ENCODE data around the gene MED13. TPM values are rescaled to one million over a fixed set of nuclear protein-coding genes. Genes with fewer than 3 reads are reported as not detected.

Gene MED13
- total RNA-seq, 4 donors from 2014 or later = 41.9 to 51.7 (median 49.1) TPM

DNA sequence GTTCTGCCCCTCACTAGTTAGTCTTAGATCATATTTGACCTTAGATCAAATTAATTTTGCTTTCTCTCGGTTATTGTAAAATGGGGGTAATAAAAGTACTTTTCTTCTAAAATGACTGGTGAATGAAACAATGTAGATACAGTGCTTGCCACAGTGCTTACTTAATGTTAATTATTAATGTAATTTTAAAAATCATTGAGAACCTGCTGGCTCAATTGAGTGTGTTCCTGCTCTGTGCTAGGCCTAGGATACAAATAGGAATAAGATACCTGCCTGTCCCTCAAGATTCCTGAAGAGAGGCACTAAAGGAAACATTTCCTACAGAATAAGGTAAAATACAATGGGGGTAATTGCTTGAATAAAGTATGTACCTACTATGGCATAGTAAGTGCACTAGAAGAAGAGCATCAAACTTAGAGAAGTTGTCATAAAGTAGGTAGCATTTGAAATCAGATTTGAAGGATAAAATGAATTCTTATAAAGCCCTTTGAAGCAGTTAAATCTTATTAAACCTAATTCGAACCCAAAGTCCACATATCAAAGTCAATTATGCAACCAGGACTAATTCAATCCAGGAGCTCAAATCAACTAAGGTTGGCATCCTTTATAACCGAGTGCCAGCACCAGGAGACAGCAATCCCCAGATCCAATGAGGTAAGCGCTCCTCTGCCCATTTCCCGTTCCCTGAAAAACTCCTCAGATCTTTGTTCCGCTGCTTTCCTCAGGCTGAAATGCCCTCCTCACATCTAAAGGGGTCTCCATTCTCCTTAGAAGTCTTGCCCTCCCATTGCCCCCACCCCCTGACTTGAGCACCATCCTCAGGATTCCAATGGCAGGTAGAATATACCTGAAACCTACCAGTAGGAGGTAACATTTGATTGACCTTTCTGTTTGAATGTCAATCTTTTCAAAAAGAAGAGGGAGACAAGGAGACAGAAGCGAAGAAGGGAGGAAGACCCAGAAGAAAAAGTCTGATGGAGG, 2.4 kb upstream of the MED13 start:
- no peaks in the 10 kb centered on the region for H3K27me3 ChIP-seq
- TF ChIP-seq EP300 (IDR thresholded peaks at IDR 0.05) (no peak), POLR2A (IDR thresholded peaks at IDR 0.05; ENCODE audit: low read depth) (no peak), POLR2AphosphoS5 (IDR thresholded peaks at IDR 0.05) (no peak)
- TF ChIP-seq, protein P1, sequence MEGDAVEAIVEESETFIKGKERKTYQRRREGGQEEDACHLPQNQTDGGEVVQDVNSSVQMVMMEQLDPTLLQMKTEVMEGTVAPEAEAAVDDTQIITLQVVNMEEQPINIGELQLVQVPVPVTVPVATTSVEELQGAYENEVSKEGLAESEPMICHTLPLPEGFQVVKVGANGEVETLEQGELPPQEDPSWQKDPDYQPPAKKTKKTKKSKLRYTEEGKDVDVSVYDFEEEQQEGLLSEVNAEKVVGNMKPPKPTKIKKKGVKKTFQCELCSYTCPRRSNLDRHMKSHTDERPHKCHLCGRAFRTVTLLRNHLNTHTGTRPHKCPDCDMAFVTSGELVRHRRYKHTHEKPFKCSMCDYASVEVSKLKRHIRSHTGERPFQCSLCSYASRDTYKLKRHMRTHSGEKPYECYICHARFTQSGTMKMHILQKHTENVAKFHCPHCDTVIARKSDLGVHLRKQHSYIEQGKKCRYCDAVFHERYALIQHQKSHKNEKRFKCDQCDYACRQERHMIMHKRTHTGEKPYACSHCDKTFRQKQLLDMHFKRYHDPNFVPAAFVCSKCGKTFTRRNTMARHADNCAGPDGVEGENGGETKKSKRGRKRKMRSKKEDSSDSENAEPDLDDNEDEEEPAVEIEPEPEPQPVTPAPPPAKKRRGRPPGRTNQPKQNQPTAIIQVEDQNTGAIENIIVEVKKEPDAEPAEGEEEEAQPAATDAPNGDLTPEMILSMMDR (IDR thresholded peaks at IDR 0.05) = no peak
- no peaks in the 10 kb centered on the region for H3K9me3 ChIP-seq
- H3K27ac ChIP-seq (replicated peaks in 1 of 4) = no peak overlapping the region
- peaks cover 11 to 25% (median 16%) of the 10 kb centered on the region in 4 donors for H3K4me1 ChIP-seq
- WGBS = 89% methylated on average over 7 of the region's 7 CpGs
- peaks cover 0 to 4% (median 0%) of the 10 kb centered on the region in 4 donors for H3K36me3 ChIP-seq
- intact Hi-C loops (cut with DNase I) = loop anchor here (5.0 to 10.0 kb wide), 3 partner anchors 140 to 655 kb away; partner anchors contain the start of genes BRIP1 and INTS2
- DNase-seq (ENCODE audit: extremely low spot score) = peak; percentile 34
- no peak overlapping the region for H3K4me3 ChIP-seq

DNA sequence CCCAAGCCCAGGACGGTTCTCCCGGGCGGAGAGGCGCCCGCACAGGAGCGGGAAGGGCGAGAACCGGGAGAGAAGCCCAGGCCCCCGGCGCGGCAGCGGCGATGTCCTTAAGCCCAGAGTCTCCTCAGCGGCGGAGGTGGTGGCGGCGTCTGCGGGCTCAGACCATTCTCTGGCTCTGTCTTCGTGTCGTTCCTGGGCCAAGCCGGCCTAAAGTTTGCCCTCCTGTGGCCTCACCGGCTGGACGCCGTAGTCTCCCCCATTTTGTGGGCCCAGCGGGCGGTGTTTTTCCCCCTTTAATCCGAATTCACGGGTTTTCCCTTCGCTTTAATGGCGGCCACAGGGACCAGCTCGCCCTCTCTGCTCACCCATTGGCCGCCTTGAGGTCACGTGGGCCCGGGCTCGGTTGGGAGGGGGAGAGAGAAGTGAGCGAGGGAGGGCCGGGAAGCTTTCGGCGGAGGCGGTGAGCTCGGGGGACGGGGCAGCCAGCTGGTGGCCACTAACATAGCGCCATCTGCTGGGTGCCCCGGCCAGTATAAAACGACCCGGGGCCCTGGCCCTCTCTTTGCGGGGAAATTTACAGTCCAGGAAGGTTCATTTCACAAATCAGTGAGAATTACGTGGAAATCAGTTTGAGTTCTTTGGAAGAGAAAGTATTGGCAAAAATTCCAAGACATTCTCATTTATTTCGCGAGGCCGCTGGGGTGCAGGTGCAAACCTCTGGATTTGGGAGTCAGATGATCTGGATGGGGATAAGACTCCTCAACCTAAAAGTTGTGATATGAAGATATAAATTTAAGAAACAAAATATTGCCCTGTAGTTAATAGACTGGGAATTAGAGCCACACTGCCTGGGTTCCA, 762 bp upstream of the MED13 start:
- TF ChIP-seq, protein P1 (IDR thresholded peaks at IDR 0.05) = peak; percentile 91 to 95 (median 92)
- TF ChIP-seq POLR2A (IDR thresholded peaks at IDR 0.05; ENCODE audit: low read depth) (no peak), POLR2AphosphoS5 (IDR thresholded peaks at IDR 0.05) (peak; percentile 88)
- intact Hi-C loops (cut with DNase I) = loop anchor here (5.0 to 10.0 kb wide), 3 partner anchors 139 to 654 kb away; partner anchors contain the start of genes BRIP1 and INTS2
- peak overlapping the region; percentile 84 to 89 (median 88) for H3K4me3 ChIP-seq
- H3K9me3 ChIP-seq = no peaks in the 10 kb centered on the region
- WGBS = 2% methylated on average over 32 of the region's 51 CpGs
- H3K36me3 ChIP-seq = peaks cover 0 to 10% (median 2%) of the 10 kb centered on the region in 4 donors
- H3K4me1 ChIP-seq = peaks cover 24 to 41% (median 32%) of the 10 kb centered on the region in 4 donors
- peak; percentile 100 for DNase-seq (ENCODE audit: extremely low spot score)
- H3K27me3 ChIP-seq = no peaks in the 10 kb centered on the region
- peak overlapping the region; percentile 95 to 99 (median 98) for H3K27ac ChIP-seq (replicated peaks in 1 of 4)

DNA sequence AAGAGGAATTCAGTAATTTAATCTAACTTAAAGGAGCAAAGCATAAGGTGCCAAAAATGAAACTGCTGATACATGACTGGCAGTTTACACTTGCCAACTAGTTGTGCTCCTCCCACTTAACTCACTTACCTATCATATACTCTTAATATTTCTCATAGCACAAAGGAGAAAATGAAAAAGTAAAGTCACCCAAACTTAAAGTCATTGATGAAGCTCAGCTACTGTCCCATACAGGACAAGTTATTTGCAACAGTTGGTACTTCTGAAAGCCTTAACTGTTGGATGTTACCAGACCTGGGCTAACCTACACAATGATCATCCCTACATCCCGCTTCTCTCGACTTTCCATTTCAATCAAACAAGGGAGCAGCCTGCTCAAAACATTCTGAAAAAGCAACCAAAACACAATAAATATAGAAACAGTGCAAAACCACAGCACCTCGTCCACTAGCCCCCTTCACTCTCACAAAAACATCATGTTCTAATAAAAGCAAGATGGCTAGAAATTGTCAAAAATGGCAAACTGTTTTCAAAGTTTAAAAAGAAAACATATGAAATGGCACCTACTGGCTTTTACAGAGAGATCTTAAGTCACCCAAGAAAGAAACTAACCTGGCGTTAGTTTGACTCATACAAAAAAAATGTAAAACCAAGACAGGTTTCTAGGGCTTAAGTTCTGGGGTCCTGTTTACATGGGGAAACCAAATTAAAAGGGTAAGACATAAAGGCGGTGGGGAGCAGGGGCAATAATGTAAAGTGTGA, 868 bp downstream of the MED13 start:
- 0% methylated on average over 5 of the region's 5 CpGs for WGBS
- peak overlapping the region; percentile 95 to 99 (median 98) for H3K27ac ChIP-seq (replicated peaks in 1 of 4)
- H3K9me3 ChIP-seq = no peaks in the 10 kb centered on the region
- H3K27me3 ChIP-seq = no peaks in the 10 kb centered on the region
- H3K4me3 ChIP-seq = peak overlapping the region; percentile 84 to 89 (median 88)
- intact Hi-C loops (cut with DNase I) = loop anchor here (10.0 kb wide), 1 partner anchor 199 kb away; the partner anchor contains the start of gene BRIP1
- H3K4me1 ChIP-seq = peaks cover 38 to 57% (median 48%) of the 10 kb centered on the region in 4 donors
- TF ChIP-seq EP300 (IDR thresholded peaks at IDR 0.05) (no peak), POLR2AphosphoS5 (IDR thresholded peaks at IDR 0.05) (no peak), POLR2A (IDR thresholded peaks at IDR 0.05; ENCODE audit: low read depth) (no peak)
- TF ChIP-seq, protein P1 (IDR thresholded peaks at IDR 0.05) = no peak
- DNase-seq (ENCODE audit: extremely low spot score) = peak; percentile 12
- H3K36me3 ChIP-seq = peaks cover 3 to 17% (median 9%) of the 10 kb centered on the region in 4 donors

DNA sequence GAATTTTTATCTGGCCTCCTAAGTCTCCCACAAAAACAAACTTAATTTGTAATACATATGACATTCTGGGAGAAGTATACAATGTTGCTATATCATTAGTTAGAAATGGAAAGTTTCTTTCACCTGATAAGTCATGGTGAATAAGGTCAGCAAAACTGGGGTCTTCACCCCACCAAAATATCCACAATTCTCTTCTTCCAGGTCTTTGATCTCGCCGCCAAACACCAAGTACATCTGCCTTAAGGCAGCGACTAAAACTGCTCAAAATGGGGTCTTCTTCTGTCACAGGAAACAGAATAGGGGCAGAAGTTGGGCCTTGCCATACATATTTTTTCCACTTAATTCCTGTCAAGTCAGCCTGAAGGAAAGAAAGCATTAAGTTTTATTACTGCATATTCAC, 2.1 kb downstream of the MED13 start:
- Histone ChIP-seq H3K27ac (replicated peaks in 1 of 4) (peak overlapping the region in 2 of 4 donors; percentile 17 to 98), H3K36me3 (peaks cover 3 to 17% (median 9%) of the 10 kb centered on the region in 4 donors), H3K4me3 (peak overlapping the region; percentile 84 to 89 (median 88)), H3K4me1 (peaks cover 48 to 69% (median 61%) of the 10 kb centered on the region in 4 donors), H3K27me3 (no peaks in the 10 kb centered on the region), H3K9me3 (no peaks in the 10 kb centered on the region)
- intact Hi-C loops (cut with DNase I) = loop anchor here (10.0 kb wide), 1 partner anchor 198 kb away; the partner anchor contains the start of gene BRIP1
- TF ChIP-seq EP300 (IDR thresholded peaks at IDR 0.05) = no peak
- TF ChIP-seq POLR2A (IDR thresholded peaks at IDR 0.05; ENCODE audit: low read depth) = no peak
- no peak for TF ChIP-seq POLR2AphosphoS5 (IDR thresholded peaks at IDR 0.05)
- TF ChIP-seq, protein P1 (IDR thresholded peaks at IDR 0.05) = no peak
- DNase-seq (ENCODE audit: extremely low spot score) = peak; percentile 5
- WGBS = 57% methylated on average over 3 of the region's 3 CpGs
